Occipital lobe (tissue), 2 donors: Measurements from ENCODE around the gene TOPAZ1. TPM values are rescaled to one million over a fixed set of nuclear protein-coding genes. Genes with fewer than 3 reads are reported as not detected.

Experiments
- DNase-seq: peaks from one replicate; lab custom pipeline; 2025; lab: John Stamatoyannopoulos, UW
- total RNA-seq: library from RNA; depleted of rRNA; stranded (reverse); fragments of >200 nt; gene quantifications from one replicate; pipeline ENCODE4 v1.2.3, GENCODE V29; 2014

TOPAZ1 gene
- 0.16 TPM for total RNA-seq

DNA sequence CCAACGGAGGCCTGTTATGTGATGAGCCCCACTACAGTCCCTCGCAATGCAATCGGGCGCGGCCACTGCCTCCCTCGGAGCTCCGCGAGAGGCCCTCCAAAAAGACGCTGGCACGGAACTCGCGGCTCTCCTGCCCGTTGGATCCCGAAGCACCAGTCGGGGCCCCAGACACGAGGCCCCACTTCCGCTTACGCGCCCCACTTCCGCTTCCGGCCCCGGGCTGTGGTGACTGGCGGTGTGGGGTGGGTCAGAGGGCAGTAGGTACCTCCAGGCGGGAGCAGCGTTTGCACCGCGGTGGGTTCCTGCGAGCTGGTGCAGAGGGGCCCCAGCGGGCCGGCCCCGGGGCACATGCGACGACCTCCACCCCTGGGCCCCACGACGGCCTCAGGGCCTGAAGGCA is at the start of gene TOPAZ1:
Gene TOPAZ1 (plus strand): TSS at position 181 of the 400 bp plus-strand sequence. CDS start 168 bp downstream, at position 349.
- DNase-seq, result no peak

GRCh38 chr3:44198284-44199269 is 43.1 kb upstream of the TOPAZ1 start:
- peak; percentile 69 for DNase-seq

GRCh38 chr3:44206261-44206660 is 35.4 kb upstream of the TOPAZ1 start:
- DNase-seq, result no peak

DNA sequence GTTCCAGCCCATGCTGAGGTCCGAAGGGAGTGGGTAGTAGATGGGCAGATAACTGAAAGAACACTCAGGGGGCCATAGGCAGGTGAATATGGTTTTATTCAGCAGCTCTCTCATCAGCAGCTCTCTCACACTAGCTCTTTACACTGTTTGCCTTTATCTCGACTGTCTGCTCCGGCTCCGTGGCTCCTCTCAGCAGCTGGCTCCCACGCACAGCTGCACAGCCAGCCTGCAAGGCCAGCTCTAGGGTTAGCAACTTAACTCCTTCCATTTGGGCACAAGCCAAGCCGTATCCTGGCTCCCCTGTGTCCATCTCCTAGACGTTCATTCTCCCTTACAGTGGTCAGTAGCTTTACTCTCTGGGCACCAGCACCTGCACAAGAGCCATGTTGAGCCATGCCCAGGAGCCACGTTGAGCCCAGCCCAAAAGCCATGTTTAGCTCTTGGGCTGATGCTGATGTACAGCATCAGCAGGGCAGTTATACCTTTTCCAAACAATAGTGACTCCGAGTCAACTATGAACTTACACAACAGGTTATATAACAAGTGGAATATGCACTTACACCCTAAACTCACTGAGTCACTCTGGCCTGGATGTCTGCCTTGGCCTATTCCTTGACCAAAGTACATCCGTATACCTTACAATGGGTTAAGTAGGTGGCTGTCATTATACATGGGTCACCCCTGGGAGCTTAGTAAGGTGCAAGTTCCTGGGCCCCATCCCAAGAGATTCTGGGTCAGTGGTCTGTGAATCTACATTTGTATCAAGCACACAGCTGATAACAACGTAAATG is 34.6 kb upstream of the TOPAZ1 start:
- DNase-seq, result no peak

DNA sequence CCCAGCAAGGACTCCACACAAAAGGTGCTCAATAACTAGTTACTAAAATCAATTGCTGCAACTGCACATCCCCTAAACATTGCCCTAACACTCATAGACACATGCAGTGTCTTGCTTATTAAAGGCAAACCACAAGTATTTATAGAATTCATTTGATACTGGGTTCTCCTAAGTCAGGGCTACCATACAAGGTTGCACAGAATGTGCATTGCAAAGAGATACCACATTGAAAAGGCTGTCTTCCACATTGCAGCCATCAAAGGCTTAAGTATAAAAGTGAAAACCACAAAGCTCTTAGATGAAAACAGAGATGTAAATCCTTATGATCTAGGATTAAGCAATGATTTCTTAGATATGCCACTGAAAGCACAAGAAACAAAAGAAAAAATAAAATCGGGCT is 33.6 kb upstream of the TOPAZ1 start:
- no peak for DNase-seq

GRCh38 chr3:44208568-44208967 is 33.1 kb upstream of the TOPAZ1 start:
- no peak for DNase-seq

GRCh38 chr3:44210967-44211366 is 30.7 kb upstream of the TOPAZ1 start:
- no peak for DNase-seq

DNA sequence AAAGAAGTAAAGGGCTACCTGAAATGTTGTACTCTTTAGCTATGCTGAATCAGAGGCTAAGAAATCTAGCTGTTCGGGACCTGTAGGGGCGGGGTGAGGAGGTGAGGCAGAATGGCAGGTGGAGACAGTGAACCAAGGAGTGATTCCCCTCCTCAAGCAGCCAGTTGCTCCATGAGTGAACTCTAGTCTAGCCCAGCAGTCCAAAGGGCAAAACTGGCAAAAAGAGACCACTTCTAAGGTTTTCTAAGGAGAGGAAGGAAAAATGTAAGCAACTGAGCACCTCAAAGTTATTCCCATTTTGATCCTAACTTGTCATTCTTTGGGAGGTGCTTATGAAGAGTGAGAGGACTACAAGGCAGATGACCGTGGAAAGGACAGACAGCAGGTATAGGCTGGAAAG is 19.3 kb upstream of the TOPAZ1 start:
- no peak for DNase-seq

- no peak for DNase-seq
Measured at GRCh38 chr3:44223299-44223698, 18.4 kb upstream of the TOPAZ1 start.

- DNase-seq, result no peak
Measured at GRCh38 chr3:44224131-44224530, 17.6 kb upstream of the TOPAZ1 start.

- no peak for DNase-seq
Measured at GRCh38 chr3:44226573-44226972, 15.1 kb upstream of the TOPAZ1 start.

DNA sequence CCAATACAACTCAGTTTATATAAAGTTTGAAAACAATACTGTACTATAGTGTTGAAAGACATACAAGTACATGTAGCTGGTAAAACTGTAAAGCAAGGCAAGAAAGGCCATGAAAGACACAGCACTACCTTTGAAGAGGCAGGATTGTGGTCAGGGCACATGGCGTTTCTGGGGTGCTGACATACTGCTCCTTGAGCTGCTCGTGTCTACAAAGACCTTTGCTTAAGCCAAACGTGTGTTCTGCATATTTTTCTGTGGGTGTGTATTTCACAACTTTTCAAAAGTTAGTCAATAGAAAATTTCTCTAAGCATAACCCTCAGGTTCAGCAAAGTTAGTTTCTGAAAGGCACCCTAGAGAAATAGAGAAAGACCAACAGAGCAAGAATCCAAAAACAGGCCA is 14.1 kb upstream of the TOPAZ1 start:
- DNase-seq, result no peak

DNA sequence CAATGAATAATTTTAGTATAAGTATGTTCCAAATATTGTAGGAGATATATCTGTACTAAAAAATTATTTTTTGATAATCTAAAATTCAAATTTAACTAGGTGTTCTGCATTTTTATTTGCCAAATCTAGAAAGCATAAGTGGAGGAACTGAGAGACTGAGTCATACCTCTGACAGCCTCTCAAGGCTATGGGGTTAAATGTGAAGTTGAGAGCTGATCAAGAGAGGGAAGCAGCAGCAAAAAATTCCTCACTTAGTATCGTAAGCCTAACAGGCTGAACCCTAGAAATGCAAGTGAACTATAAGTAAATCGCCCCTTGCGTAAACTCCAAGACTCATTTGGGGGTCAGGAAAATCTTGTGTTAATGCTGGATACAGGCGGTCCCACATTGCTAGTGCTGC is 12.8 kb upstream of the TOPAZ1 start:
- DNase-seq, result no peak

GRCh38 chr3:44232407-44232806 is 9.3 kb upstream of the TOPAZ1 start:
- no peak for DNase-seq

GRCh38 chr3:44234648-44235268 is 6.9 kb upstream of the TOPAZ1 start:
- DNase-seq, result no peak

DNA sequence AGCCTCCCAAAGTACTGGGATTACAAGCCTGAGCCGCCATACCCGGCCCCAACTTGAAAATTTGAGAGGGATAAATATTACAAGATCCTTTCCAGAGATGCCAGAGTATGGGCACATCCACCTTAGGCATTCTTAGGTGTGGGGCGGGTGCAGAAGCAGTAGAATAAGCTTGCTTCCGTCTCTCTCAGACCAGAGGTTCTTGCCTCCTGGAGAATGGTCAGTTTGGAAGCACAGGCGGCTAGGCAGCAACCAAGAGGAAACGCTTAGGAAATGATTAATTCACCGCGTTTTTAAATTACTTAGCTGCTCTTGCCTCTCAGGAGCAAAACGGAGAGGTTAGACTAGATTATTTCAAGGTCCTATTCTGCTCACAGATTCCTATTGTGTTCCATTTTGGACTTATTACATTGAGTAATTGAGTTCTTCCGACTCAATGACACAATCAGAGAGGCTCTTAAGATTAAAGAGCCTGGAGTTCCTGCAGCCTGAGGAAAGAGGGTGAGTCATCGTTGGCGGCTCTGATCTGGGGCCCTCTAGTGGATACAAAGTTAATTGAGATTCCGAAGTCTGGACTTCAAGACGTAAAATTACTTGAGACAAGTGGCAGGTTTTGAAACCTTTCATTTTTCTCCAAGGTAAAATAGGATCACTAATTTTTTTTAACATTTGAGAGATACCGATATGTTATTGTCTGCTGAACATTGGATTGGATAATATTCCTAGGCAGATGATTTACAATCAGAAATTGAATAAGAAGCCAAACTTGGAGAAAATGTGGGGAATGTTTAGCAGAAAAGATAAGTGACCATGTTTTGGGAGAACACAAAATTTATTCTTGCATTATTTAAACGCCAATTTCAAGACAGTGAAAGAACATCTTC is 5.8 kb upstream of the TOPAZ1 start:
- peak; percentile 10 for DNase-seq

GRCh38 chr3:44236485-44236908 is 5.2 kb upstream of the TOPAZ1 start:
- DNase-seq, result no peak

- no peak for DNase-seq
Measured at GRCh38 chr3:44237161-44237560, 4.5 kb upstream of the TOPAZ1 start.

DNA sequence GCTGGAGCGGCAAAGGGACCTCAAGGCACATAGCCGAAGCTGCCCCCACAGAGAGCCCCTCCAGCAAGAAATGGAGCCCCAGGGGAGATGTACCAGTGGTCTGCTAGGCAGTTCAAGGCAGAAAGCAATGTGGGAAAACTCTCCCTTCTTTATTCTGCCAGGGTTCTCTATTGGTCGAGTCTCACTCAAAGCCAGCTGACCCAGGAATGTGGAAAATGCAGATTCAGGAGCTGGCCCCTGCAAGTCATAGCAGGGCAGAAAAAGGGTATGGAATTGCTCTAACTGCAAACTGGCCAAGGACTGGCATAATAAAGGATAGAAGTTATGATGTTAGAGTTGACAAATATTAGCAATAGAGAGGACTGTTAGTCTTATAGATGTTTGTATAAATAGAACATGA is 4.0 kb upstream of the TOPAZ1 start:
- no peak for DNase-seq

DNA sequence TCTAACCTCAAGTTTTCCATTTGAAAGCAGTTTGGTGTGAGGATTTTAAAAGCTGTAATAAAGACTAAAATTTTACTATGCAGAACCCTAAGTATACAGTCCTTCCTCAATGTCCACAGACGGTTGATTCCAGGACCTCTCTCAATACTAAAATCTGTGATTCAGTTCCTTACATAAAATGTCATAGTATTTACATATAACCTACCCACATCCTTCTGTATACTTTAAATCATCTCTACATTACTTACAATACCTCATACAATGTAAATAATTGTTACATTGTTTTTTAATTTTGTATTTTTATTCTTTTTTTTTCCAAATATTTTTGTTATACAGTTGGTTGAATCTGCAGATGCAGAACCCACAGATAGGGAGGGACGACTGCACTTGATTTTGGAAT is 2.8 kb upstream of the TOPAZ1 start:
- no peak for DNase-seq

GRCh38 chr3:44240061-44240460 is 1.6 kb upstream of the TOPAZ1 start:
- no peak for DNase-seq
